Measurements from ENCODE around the gene SPAG6.

The SPAG6 gene

DNA sequence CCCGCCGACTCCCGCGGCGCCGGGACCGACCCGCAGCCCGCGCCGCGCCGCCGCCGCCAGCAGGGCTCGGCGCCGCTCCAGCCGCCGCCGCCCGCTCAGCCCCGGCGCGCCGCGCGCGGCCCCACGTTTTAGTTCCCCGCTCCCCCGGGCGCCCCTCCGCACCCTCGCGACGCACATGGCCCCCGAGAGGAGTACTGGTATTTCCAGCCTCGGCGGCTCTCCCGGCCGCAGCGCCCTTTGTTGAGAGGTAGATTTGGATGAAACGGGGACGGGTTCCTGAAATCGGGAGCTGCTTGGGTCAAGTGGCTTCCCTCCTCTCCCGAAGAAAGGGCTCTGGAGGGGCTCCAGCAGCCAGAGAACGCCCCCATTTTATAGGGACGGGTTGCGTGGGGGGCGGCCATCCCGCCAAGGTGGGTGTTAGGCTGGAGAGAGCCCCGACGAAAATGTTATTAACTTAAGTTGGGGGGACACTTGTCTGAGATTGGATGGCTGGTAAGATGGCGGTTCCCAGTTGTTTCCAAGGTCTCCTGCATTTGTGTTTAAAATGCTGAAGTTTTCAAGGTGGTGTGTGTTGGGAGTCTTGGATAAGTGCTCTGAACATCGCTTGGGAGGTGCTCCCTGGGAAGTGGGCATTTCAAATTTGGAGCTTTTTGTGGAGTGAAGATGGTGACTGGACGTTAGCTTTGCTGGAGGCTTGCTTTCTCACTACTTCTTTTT, 23.2 kb upstream of the SPAG6 start:
- DNase-seq (ENCODE audit: low read depth): no peak

- DNase-seq (ENCODE audit: low read depth): no peak
Observed at GRCh38 chr10:22322641-22323160, 22.6 kb upstream of the SPAG6 start.

DNA sequence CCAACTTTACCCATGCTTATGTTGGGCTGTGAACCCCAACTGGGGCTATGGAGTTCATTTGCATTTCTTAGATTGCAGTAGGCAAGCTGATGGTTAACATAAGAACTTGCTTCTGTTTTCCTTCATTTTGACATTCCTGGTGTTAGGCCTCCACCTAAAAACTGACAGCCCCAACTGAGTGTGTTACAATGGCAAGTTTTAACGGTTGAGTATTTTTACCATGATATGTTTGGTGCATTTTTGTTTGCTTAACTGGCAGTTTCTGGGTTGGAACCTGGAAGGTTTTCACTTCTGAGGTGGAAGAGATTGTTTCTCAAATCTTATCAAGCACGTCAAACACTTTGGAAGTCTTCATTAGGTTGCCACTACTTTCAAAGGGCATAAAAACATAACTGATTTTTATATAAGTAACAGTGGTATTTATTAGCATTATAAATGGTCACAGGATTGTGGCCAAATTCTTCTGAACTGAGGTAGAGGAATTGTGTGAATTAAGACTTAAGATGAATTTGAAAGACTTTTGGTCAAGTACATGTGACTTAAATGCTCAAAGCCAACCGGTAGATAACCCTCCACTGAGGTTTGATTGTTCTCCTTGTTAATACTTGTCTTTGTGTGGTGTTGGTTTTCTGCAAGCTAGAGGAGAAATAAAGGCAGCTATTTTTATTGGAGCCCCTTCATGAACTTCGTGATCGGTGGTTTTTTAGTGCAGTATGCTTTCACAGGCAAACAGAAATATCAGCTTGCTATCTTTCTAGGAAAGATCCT, 21.6 kb upstream of the SPAG6 start:
- no peak for DNase-seq (ENCODE audit: low read depth)

DNA sequence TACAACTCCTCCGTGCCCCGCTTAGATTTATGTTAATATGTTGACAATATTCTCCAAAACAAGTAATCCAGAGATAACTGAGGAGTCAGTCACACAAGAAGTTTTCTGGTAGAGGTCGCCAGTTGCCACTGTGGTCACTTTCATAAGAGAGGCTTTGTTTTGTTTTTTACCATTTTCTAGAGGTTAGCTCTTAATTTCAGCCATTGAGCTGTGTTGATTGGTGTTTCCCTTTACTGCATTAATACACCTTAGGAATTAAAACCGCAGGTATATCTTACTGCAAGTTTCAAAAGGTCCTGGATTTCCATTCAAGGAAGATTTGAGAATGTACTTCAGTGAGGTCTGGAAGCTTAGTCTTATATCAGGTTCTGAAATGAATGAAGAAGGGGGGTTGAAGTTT, 20.9 kb upstream of the SPAG6 start:
- no peak for DNase-seq (ENCODE audit: low read depth)

DNA sequence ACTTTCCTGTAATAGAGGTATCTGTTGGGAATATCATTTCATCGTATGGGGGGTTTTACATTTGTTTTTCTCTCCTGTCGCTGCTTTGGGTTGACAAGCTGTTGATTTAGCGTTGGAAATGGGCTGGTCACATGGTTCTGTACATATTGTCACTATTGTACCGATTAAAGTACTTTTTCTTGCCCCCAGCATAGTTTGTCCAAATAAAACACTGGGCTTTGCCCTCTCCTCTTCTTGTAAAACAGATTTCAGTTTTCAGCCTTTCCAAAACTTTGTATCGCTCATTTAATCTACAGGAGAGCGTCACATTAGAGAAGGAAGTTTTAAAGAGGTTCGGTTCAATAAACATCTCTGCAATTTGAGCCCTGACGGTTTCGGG, 20.4 kb upstream of the SPAG6 start:
- DNase-seq (ENCODE audit: low read depth): no peak

DNA sequence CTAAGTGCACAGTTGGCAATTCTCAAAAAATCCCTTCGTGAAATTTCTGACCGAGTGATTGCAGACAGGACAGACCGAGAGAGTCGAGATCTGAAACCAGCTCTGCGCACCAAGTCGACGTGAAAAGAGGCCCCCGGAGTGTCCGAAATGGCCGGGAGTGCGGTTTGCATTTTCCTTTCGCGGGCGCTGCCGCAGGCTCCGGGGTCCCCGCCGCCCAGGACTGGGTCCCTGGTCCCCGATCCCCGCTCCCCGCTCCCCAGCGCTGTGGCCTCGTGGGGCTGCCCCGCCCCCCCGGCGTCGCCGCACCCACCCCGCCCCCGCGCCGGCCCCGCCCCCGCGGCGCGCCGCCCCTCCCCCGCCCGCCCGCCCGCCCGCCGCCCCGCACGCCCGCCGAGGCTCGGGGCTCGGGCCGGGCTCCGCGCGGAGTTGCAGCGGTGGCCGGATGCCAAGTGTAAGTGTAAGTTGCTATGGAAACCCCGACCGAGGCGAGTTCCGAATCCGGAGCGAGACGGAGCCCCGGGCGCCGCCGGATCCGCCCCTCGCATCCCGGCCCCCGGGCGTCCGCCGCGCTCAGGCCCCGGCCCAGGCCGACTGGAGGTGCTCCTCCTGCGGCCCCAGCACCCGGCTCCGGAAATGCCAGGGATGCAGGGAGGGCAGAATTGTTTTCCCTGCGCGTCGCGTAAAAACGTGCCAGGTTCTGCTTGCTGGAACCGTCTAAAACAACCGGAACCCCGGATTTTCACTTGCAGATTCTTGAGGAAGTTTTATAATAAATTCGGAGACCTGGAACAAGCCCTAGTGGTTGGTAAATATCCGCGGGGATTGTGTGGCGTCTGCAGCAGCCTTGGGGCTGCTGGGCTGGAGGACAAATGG, 19.8 kb upstream of the SPAG6 start:
- peak; percentile 65 for DNase-seq (ENCODE audit: low read depth)

DNA sequence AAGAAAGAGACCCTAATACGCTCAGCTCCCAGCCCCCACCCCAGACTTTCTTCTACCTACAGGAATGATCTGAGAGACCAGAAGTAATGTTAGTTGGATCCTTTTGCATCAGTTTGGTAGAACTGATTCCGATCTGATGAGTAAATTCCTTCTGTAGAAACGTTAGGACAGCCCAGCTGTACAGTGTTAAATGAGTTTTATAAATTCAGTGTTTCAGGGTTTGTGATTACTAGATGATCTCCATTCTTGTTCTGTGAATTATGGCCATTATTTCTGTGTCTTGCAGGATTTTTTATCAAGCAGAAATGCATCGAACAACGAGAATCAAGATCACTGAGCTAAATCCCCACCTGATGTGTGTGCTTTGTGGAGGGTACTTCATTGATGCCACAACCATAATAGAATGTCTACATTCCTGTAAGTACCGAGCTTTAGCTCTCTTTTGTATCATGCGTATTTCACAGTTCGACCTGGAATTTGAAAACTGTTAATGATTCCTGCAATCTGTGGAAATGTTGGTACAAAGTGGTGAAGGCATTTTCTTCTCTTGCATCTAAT, 19.1 kb upstream of the SPAG6 start:
- DNase-seq (ENCODE audit: low read depth): no peak

GRCh38 chr10:22329150-22329549, 16.1 kb upstream of the SPAG6 start:
- DNase-seq (ENCODE audit: low read depth): no peak

DNA sequence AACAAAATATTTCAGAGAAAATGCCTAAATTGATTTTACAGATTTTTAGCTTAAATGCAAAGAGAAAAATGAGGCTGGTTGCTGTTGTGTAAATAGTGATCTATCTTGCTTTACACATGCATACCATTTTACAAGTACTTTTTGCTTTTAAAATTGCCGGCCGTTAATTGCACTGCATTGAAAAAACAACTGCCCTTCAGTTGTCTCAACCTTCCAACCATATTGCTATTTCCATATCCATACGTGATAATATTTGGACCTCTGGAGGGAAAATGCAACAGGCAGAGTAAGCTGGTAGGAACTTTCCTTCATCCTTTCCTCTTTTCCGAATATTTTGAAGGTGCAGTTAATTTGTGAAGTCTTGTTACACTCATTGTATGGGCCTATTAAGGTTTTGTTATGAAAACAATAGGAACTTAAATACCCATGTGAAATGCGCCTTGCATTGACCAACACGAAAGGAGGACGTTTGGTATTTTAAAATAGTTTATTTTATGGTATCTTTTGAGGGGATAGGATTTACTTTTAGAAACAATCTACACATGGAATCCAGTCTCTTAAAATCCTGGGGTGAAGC, 13.1 kb upstream of the SPAG6 start:
- DNase-seq (ENCODE audit: low read depth): no peak

GRCh38 chr10:22333167-22333974, 11.9 kb upstream of the SPAG6 start:
- no peak for DNase-seq (ENCODE audit: low read depth)

DNA sequence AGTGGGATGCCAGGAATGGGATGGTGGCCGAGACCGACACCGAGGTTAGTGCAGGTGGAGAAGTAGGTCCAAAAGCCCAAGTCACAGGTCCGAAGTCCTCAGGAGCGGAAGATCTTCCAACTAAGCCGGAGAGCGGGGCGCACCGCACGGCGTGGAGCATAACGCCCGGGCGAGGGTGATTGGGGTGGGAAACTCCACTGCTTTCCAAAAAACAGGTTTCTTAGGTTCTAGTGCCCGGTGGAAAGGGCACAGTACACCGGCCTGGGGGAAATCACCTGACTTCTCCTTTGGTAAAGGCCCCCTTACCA, 11.4 kb upstream of the SPAG6 start:
- no peak for DNase-seq (ENCODE audit: low read depth)

GRCh38 chr10:22334414-22335172, 10.7 kb upstream of the SPAG6 start:
- DNase-seq (ENCODE audit: low read depth): no peak

- peak; percentile 58 for DNase-seq (ENCODE audit: low read depth)
Observed at GRCh38 chr10:22335173-22335933, 9.9 kb upstream of the SPAG6 start.

DNA sequence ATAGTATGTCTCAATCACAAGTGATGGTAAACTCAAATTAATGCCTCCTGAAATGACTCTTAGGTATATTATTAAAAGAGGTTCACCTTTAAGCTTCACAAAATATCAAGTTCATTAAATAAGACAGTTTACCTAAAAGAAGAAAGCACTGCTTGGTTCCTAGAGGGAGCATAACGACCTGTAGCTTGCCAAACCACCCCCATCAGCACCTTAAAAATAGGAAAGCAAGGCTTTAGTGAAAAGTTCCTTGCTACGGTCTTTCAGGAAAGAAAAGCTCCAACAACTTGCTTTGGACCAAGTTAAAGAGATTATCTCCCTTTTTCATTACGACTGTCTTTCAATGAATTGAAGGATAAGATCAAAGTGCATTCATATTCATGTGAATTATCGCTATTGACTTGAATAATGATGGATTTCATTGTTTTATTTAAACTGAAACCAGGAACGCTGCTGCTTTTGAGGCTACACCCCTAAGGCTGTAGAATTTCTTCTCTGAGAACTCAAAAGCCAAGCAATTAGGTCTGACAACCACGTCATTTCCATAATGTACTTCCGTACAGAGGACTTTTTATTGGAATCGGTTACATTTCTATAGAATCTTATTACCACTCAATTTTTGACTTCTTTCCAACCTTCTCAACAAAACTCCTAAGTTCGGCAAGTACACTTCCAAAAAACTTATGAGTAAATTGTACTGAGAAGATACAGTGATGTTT, 7.0 kb upstream of the SPAG6 start:
- no peak for DNase-seq (ENCODE audit: low read depth)

- no peak for DNase-seq (ENCODE audit: low read depth)
Observed at GRCh38 chr10:22338931-22339330, 6.4 kb upstream of the SPAG6 start.

- DNase-seq (ENCODE audit: low read depth): no peak
Observed at GRCh38 chr10:22339761-22340328, 5.5 kb upstream of the SPAG6 start.

- peak; percentile 76 for DNase-seq (ENCODE audit: low read depth)
Observed at GRCh38 chr10:22340329-22341189, 4.7 kb upstream of the SPAG6 start.

Measured in fibroblast of gingiva (primary cell).